ENCODE data around the gene CYP27C1. TPM values are rescaled to one million over a fixed set of nuclear protein-coding genes. Genes with fewer than 3 reads are reported as not detected.

The CYP27C1 gene
- total RNA-seq, 1 donor, result 2.2 TPM

- Histone ChIP-seq H3K27ac (ENCODE audit: low read depth, low read length) (no peak overlapping the region), H3K79me2 (ENCODE audit: insufficient read depth, low read length) (no peaks in the 10 kb centered on the region), H3K27me3 (ENCODE audit: insufficient read depth, low read length) (no peaks in the 10 kb centered on the region), H3K9me3 (ENCODE audit: low read depth, low read length) (no peaks in the 10 kb centered on the region), H3K4me2 (ENCODE audit: insufficient read depth, low read length) (no peak overlapping the region), H4K20me1 (ENCODE audit: insufficient read depth, low read length) (no peaks in the 10 kb centered on the region), H3K36me3 (ENCODE audit: insufficient read depth, low read length) (no peaks in the 10 kb centered on the region), H2AFZ (ENCODE audit: low read length) (no peak overlapping the region), H3K4me1 (ENCODE audit: insufficient read depth, low read length) (no peaks in the 10 kb centered on the region), H3K4me3 (ENCODE audit: insufficient read depth, low read length) (no peak overlapping the region)
- no peak for TF ChIP-seq CTCF (IDR thresholded peaks at IDR 0.05; ENCODE audit: extremely low read depth, low read depth, low read length)
- no peak for DNase-seq (ENCODE audit: insufficient read length, low spot score, missing footprints)
Measured at GRCh38 chr2:127137741-127138140, 82.4 kb downstream of the CYP27C1 start.

- Histone ChIP-seq H3K27me3 (ENCODE audit: insufficient read depth, low read length) (no peaks in the 10 kb centered on the region), H3K4me2 (ENCODE audit: insufficient read depth, low read length) (no peak overlapping the region), H3K9me3 (ENCODE audit: low read depth, low read length) (no peaks in the 10 kb centered on the region), H3K27ac (ENCODE audit: low read depth, low read length) (no peak overlapping the region), H3K79me2 (ENCODE audit: insufficient read depth, low read length) (no peaks in the 10 kb centered on the region), H3K4me3 (ENCODE audit: insufficient read depth, low read length) (no peak overlapping the region), H3K4me1 (ENCODE audit: insufficient read depth, low read length) (no peaks in the 10 kb centered on the region), H4K20me1 (ENCODE audit: insufficient read depth, low read length) (no peaks in the 10 kb centered on the region), H3K36me3 (ENCODE audit: insufficient read depth, low read length) (no peaks in the 10 kb centered on the region), H2AFZ (ENCODE audit: low read length) (no peak overlapping the region)
- no peak for DNase-seq (ENCODE audit: insufficient read length, low spot score, missing footprints)
- no peak for TF ChIP-seq CTCF (IDR thresholded peaks at IDR 0.05; ENCODE audit: extremely low read depth, low read depth, low read length)
Measured at GRCh38 chr2:127137225-127137624, 82.9 kb downstream of the CYP27C1 start.

- Histone ChIP-seq H3K4me1 (ENCODE audit: insufficient read depth, low read length) (no peaks in the 10 kb centered on the region), H3K27ac (ENCODE audit: low read depth, low read length) (no peak overlapping the region), H3K36me3 (ENCODE audit: insufficient read depth, low read length) (no peaks in the 10 kb centered on the region), H2AFZ (ENCODE audit: low read length) (no peak overlapping the region), H4K20me1 (ENCODE audit: insufficient read depth, low read length) (no peaks in the 10 kb centered on the region), H3K9me3 (ENCODE audit: low read depth, low read length) (no peaks in the 10 kb centered on the region), H3K79me2 (ENCODE audit: insufficient read depth, low read length) (no peaks in the 10 kb centered on the region), H3K4me3 (ENCODE audit: insufficient read depth, low read length) (no peak overlapping the region), H3K4me2 (ENCODE audit: insufficient read depth, low read length) (no peak overlapping the region), H3K27me3 (ENCODE audit: insufficient read depth, low read length) (no peaks in the 10 kb centered on the region)
- no peak for TF ChIP-seq CTCF (IDR thresholded peaks at IDR 0.05; ENCODE audit: extremely low read depth, low read depth, low read length)
- no peak for DNase-seq (ENCODE audit: insufficient read length, low spot score, missing footprints)
Measured at GRCh38 chr2:127134833-127135830, 85.0 kb downstream of the CYP27C1 start.

- Histone ChIP-seq H3K9me3 (ENCODE audit: low read depth, low read length) (no peaks in the 10 kb centered on the region), H3K79me2 (ENCODE audit: insufficient read depth, low read length) (no peaks in the 10 kb centered on the region), H3K27ac (ENCODE audit: low read depth, low read length) (no peak overlapping the region), H3K36me3 (ENCODE audit: insufficient read depth, low read length) (no peaks in the 10 kb centered on the region), H2AFZ (ENCODE audit: low read length) (no peak overlapping the region), H4K20me1 (ENCODE audit: insufficient read depth, low read length) (no peaks in the 10 kb centered on the region), H3K4me1 (ENCODE audit: insufficient read depth, low read length) (no peaks in the 10 kb centered on the region), H3K4me2 (ENCODE audit: insufficient read depth, low read length) (no peak overlapping the region), H3K4me3 (ENCODE audit: insufficient read depth, low read length) (no peak overlapping the region), H3K27me3 (ENCODE audit: insufficient read depth, low read length) (no peaks in the 10 kb centered on the region)
- TF ChIP-seq CTCF (IDR thresholded peaks at IDR 0.05; ENCODE audit: extremely low read depth, low read depth, low read length), result no peak
- no peak for DNase-seq (ENCODE audit: insufficient read length, low spot score, missing footprints)
Measured at GRCh38 chr2:127134235-127134634, 85.9 kb downstream of the CYP27C1 start.
